ENCODE measurements around the gene HYCC2.
"Not testable (repeated sequence)": the region's sequence is repeated elsewhere in the genome, so short reads cannot be mapped to it uniquely, and the experiment has no call there.

Gene HYCC2

DNA sequence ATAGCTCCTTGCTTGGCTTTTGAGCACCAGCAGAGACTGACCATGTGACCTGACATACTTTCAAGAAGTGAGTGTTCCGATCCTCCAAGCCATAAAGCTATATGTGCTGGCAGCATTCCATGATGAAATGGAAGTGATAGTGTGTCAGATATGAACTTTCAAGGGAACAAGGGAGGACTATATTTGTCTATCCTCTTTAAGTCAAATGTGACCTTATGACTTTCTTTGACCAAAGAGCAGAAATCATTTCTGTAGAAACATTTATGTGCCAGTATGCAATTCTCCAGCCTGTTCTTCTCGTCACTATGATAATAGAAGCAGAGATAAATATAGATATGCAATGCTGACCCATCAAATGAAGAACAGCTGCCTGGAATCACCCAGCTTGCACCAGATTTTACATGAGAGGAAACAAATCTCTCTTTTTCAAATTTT lies 14.4 kb downstream of the HYCC2 start:
- TF ChIP-seq, protein P1, sequence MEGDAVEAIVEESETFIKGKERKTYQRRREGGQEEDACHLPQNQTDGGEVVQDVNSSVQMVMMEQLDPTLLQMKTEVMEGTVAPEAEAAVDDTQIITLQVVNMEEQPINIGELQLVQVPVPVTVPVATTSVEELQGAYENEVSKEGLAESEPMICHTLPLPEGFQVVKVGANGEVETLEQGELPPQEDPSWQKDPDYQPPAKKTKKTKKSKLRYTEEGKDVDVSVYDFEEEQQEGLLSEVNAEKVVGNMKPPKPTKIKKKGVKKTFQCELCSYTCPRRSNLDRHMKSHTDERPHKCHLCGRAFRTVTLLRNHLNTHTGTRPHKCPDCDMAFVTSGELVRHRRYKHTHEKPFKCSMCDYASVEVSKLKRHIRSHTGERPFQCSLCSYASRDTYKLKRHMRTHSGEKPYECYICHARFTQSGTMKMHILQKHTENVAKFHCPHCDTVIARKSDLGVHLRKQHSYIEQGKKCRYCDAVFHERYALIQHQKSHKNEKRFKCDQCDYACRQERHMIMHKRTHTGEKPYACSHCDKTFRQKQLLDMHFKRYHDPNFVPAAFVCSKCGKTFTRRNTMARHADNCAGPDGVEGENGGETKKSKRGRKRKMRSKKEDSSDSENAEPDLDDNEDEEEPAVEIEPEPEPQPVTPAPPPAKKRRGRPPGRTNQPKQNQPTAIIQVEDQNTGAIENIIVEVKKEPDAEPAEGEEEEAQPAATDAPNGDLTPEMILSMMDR (IDR thresholded peaks at IDR 0.05; ENCODE audit: insufficient read depth, missing control alignments): no peak
- no peak for DNase-seq (ENCODE audit: insufficient read length, low spot score)
- FAIRE-seq: no peak

DNA sequence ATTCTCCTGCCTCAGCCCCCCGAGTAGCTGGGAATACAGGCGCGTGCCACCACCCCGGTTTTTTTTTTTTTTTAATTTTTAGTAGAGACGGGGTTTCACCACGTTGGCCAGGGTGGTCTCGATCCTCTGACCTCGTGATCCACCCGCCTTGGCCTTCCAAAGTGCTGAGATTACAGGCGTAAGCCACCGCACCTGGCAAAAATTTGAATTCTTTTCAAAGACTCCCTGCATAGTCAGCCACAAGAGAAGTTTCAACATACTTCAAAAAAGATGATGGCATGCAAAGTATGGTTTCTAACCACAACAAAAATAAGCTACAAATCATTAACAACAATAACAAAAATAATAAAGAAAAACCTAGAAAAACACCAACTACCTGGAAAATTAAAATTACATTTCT lies 22.0 kb downstream of the HYCC2 start:
- DNase-seq (ENCODE audit: insufficient read length, low spot score) (no peak), FAIRE-seq (no peak)
- TF ChIP-seq, protein P1 (IDR thresholded peaks at IDR 0.05; ENCODE audit: insufficient read depth, missing control alignments): no peak

DNA sequence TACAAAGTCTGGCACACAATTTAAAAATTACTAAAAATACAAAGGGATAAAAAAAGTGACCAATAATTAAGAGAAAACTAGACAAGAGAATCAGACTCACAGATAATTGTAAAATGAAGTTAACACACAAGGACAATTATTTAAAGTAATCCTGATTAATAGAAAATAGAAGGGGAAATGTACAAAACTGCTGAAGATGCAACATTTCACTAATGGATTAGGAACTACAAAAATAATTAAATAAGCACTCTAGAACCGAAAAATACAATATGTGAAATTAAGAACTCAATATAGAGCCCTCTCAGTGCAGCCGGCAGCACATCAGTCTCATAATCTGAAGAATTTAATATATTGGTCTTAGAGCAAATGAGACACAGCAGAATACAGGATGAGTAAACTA lies 24.6 kb downstream of the HYCC2 start:
- TF ChIP-seq, protein P1 (IDR thresholded peaks at IDR 0.05; ENCODE audit: insufficient read depth, missing control alignments): no peak
- FAIRE-seq: no peak

DNA sequence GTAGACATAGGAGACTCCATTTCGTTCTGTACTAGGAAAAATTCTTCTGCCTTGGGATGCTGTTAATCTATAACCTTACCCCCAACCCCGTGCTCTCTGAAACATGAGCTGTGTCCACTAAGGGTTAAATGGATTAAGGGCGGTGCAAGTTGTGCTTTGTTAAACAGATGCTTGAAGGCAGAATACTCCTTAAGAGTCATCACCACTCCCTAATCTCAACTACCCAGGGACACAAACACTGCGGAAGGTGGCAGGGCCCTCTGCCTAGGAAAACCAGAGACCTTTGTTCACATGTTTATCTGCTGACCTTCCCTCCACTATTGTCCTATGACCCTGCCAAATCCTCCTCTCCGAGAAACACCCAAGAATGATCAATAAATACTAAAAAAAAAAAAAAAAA lies 28.4 kb downstream of the HYCC2 start:
- DNase-seq (ENCODE audit: insufficient read length, low spot score); FAIRE-seq: not testable (repeated sequence)

More for the DNA sequence above, 24.6 kb downstream of the HYCC2 start:
- DNase-seq (ENCODE audit: insufficient read length, low spot score): no peak

DNA sequence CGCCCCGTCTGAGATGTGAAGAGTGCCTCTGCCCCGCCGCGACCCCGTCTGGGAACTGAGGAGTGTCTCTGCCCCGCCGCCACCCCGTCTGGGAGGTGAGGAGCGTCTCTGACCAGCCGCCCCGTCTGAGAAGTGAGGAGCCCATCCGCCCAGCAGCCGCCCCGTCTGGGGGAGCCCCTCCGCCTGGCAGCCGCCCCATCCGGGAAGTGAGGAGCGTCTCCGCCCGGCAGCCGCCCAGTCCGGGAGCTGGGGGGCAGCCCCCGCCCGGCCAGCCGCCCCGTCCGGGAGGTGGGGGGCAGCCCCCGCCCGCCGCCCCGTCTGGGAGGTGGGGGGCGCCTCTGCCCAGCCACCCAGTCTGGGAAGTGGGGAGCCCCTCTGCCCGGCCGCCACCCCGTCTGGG lies 29.0 kb downstream of the HYCC2 start:
- not testable (repeated sequence) for FAIRE-seq; DNase-seq (ENCODE audit: insufficient read length, low spot score)

DNA sequence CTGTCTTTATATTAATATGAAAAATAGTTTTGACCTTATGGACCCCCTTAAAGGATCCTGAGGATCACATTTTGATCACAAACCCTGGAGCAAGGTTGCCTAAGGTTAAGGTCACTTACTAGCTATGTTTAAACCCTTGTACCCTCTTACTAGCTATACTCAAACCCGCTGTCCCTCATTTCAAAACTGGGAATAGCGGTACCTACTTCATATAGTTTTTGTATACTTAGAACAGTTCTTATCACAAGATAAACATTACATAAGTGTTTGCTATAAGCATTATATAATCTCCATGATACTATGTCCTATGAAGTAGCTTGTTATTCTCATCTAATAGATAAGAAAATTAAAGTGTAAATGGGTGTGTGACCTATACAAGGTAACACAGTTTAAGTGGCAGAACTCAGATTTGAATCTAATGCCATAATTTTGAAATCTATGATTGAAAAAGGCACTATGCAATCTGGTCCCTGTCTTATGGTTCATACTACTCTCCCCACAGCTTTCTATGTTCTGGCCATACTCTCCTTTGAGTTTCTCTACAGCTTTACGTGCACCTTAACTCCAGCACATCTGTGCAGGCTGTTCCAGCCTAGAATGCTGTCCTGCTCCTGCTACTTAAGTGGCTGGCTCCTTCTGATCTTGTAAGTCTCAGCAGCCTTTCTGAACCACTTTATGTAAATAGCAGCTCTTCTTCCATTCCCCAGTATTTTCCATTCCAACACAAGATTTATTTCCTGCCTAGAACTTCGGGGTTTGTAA lies 30.4 kb downstream of the HYCC2 start:
- TF ChIP-seq, protein P1 (IDR thresholded peaks at IDR 0.05; ENCODE audit: insufficient read depth, missing control alignments): no peak
- DNase-seq (ENCODE audit: insufficient read length, low spot score) (no peak), FAIRE-seq (no peak)

DNA sequence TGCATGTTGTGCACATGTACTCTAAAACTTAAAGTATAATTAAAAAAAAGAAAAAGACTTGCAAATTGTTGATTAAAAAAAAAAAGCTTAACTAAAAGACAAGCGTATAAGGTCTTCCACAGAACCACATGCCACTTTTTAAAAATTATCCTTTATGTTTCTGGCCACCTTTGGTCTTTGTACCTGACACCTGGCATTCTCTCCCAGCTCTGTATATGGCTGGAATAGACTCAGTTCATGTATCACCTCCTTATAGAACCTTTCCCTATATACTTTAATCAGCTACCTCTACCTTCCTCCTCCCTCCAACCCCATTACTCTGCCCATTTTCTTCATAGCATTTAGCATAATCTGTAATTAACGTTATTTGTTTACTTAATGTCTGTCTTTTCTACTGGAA lies 32.6 kb downstream of the HYCC2 start:
- no peak for DNase-seq (ENCODE audit: insufficient read length, low spot score)
- TF ChIP-seq, protein P1 (IDR thresholded peaks at IDR 0.05; ENCODE audit: insufficient read depth, missing control alignments): no peak
- no peak for FAIRE-seq

DNA sequence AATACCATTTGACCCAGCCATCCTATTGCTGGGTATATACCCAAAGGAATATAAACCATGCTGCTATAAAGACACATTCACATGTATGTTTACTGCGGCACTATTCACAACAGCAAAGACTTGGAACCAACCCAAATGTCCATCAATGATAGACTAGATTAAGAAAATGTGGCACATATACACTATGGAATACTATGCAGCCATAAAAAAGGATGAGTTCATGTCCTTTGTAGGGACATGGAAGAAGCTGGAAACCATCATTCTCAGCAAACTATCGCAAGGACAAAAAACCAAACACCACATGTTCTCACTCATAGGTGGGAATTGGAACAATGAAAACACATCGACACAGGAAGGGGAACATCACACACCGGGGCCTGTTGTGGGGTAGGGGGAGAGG lies 33.1 kb downstream of the HYCC2 start:
- FAIRE-seq; DNase-seq (ENCODE audit: insufficient read length, low spot score): not testable (repeated sequence)

DNA sequence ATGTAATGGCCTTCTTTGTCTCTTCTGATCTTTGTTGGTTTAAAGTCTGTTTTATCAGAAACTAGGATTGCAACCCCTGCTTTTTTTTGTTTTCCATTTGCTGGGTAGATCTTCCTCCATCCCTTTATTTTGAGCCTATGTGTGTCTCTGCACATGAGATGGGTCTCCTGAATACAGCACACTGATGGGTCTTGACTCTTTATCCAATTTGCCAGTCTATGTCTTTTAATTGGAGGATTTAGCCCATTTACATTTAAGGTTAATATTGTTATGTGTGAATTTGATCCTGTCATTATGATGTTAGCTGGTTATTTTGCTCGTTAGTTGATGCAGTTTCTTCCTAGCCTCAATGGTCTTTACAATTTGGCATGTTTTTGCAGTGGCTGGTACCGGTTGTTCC lies 37.1 kb downstream of the HYCC2 start:
- not testable (repeated sequence) for DNase-seq (ENCODE audit: insufficient read length, low spot score); FAIRE-seq
